ENCODE measurements around the gene CNPY1. TPM values are rescaled to one million over a fixed set of nuclear protein-coding genes. Genes with fewer than 3 reads are reported as not detected.

CNPY1 gene
- total RNA-seq, 1 experiment from 2014 or later: not detected

- Mint-ChIP-seq H3K9me3 (ENCODE audit: unreplicated experiment) (no peaks in the 10 kb centered on the region), H3K27me3 (ENCODE audit: insufficient read depth, unreplicated experiment) (peaks cover 6% of the 10 kb centered on the region), H3K27ac (ENCODE audit: unreplicated experiment) (no peak overlapping the region), H3K36me3 (ENCODE audit: insufficient read depth, unreplicated experiment) (peaks cover 4% of the 10 kb centered on the region), H3K4me1 (ENCODE audit: low read depth, unreplicated experiment) (no peaks in the 10 kb centered on the region), H3K4me3 (ENCODE audit: unreplicated experiment) (no peak overlapping the region)
- no TSS peak for BruUV-seq (replicated peaks)
- ChIA-PET POLR2A (no interaction called here), CTCF (interaction anchor here (1.1 kb wide), 1 partner anchor 12 kb away, joined by 3 read pairs; no protein-coding TSS in a partner anchor)
- TF ChIP-seq CTCF (IDR thresholded peaks at IDR 0.05; ENCODE audit: insufficient read depth in 1 of 2, low read depth in 1 of 2, low read length in 1 of 2, severe bottlenecking in 1 of 2, unreplicated experiment in 1 of 2): no peak
- Histone ChIP-seq H3K4me3 (ENCODE audit: low read depth, low read length) (no peak overlapping the region), H3K36me3 (ENCODE audit: control insufficient read depth, insufficient read depth, low read length) (no peaks in the 10 kb centered on the region), H3K27me3 (replicated peaks; ENCODE audit: control insufficient read depth, insufficient read depth, low read length) (no peaks in the 10 kb centered on the region), H3K4me1 (peaks cover 12% of the 10 kb centered on the region; the same call in 1 of the 2 replicates), H3K9me3 (no peaks in the 10 kb centered on the region)
- intact Hi-C loops (cut with micrococcal nuclease; ENCODE audit: unreplicated experiment): no loop called here
- no peak for DNase-seq
Measured at GRCh38 chr7:155586843-155587440, 40.6 kb upstream of the CNPY1 start.

GRCh38 chr7:155585951-155586350, 39.6 kb upstream of the CNPY1 start:
- TF ChIP-seq CTCF (IDR thresholded peaks at IDR 0.05; ENCODE audit: insufficient read depth in 1 of 2, low read depth in 1 of 2, low read length in 1 of 2, severe bottlenecking in 1 of 2, unreplicated experiment in 1 of 2): no peak
- no peak overlapping the region for H3K4me3 Mint-ChIP-seq (ENCODE audit: unreplicated experiment)
- no peak overlapping the region for H3K4me3 ChIP-seq (ENCODE audit: low read depth, low read length)
- no peaks in the 10 kb centered on the region for H3K4me1 Mint-ChIP-seq (ENCODE audit: low read depth, unreplicated experiment)
- H3K27ac Mint-ChIP-seq (ENCODE audit: unreplicated experiment): no peak overlapping the region
- H3K9me3 Mint-ChIP-seq (ENCODE audit: unreplicated experiment): no peaks in the 10 kb centered on the region
- no TSS peak for BruUV-seq (replicated peaks)
- no peaks in the 10 kb centered on the region for H3K27me3 ChIP-seq (replicated peaks; ENCODE audit: control insufficient read depth, insufficient read depth, low read length)
- peaks cover 4% of the 10 kb centered on the region for H3K36me3 Mint-ChIP-seq (ENCODE audit: insufficient read depth, unreplicated experiment)
- CTCF ChIA-PET: interaction anchor here (0.7 kb wide), 1 partner anchor 13 kb away, joined by 3 read pairs; no protein-coding TSS in a partner anchor
- peaks cover 6% of the 10 kb centered on the region for H3K27me3 Mint-ChIP-seq (ENCODE audit: insufficient read depth, unreplicated experiment)
- intact Hi-C loops (cut with micrococcal nuclease; ENCODE audit: unreplicated experiment): no loop called here
- no peaks in the 10 kb centered on the region for H3K36me3 ChIP-seq (ENCODE audit: control insufficient read depth, insufficient read depth, low read length)
- POLR2A ChIA-PET: no interaction called here
- H3K9me3 ChIP-seq: no peaks in the 10 kb centered on the region
- DNase-seq: no peak
- H3K4me1 ChIP-seq: peaks cover 5% of the 10 kb centered on the region; the same call in 1 of the 2 replicates

DNA sequence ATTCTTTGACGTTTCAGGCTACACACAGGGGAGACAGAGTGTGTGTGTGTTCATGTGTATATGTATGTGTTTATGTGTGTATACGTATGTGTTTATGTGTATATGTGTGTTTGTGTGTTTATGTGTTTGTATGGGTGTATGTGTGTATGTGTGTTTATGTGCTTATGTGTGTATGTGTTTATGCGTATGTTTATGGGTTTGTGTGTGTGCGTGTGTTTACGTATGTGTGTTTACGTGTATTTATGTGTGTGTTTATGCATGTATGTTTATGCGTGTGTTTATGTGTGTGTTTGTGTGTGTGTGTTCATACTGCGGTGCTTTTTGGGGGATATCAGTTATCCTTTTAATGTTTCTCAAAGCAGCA, 39.2 kb upstream of the CNPY1 start:
- DNase-seq: no peak
- Histone ChIP-seq H3K36me3 (ENCODE audit: control insufficient read depth, insufficient read depth, low read length) (no peaks in the 10 kb centered on the region), H3K27me3 (replicated peaks; ENCODE audit: control insufficient read depth, insufficient read depth, low read length) (no peaks in the 10 kb centered on the region), H3K4me1 (peaks cover under 1% of the 10 kb centered on the region; the same call in 1 of the 2 replicates), H3K9me3 (no peaks in the 10 kb centered on the region), H3K4me3 (ENCODE audit: low read depth, low read length) (no peak overlapping the region)
- peaks cover 6% of the 10 kb centered on the region for H3K27me3 Mint-ChIP-seq (ENCODE audit: insufficient read depth, unreplicated experiment)
- TF ChIP-seq CTCF (IDR thresholded peaks at IDR 0.05; ENCODE audit: insufficient read depth in 1 of 2, low read depth in 1 of 2, low read length in 1 of 2, severe bottlenecking in 1 of 2, unreplicated experiment in 1 of 2): no peak
- no peak overlapping the region for H3K4me3 Mint-ChIP-seq (ENCODE audit: unreplicated experiment)
- POLR2A ChIA-PET: no interaction called here
- CTCF ChIA-PET: interaction anchor here (0.7 kb wide), 1 partner anchor 13 kb away, joined by 3 read pairs; no protein-coding TSS in a partner anchor
- BruUV-seq (replicated peaks): no TSS peak
- peaks cover 4% of the 10 kb centered on the region for H3K36me3 Mint-ChIP-seq (ENCODE audit: insufficient read depth, unreplicated experiment)
- H3K9me3 Mint-ChIP-seq (ENCODE audit: unreplicated experiment): no peaks in the 10 kb centered on the region
- no peak overlapping the region for H3K27ac Mint-ChIP-seq (ENCODE audit: unreplicated experiment)
- no peaks in the 10 kb centered on the region for H3K4me1 Mint-ChIP-seq (ENCODE audit: low read depth, unreplicated experiment)
- intact Hi-C loops (cut with micrococcal nuclease; ENCODE audit: unreplicated experiment): no loop called here

All from Caco-2 (cell line).